ENCODE results near the gene TPD52L2.
"Not testable (repeated sequence)": the region's sequence is repeated elsewhere in the genome, so short reads cannot be mapped to it uniquely, and the experiment has no call there.

TPD52L2 gene

DNA sequence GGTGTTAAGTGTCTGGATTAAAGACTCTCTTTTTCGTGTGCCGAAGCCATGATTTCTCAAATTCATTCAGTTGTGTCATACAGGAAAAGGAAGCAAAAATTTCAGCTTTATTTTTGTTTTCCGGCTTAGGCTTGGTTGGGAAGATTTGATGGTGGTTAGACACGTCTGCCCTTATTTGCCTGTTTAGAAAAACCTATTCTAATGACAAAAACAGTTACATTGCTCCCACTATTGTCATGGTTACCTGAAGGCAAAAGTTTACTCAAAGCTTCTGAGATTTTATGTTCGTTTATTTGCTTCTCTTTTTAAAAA lies 30.8 kb downstream of the TPD52L2 start:
- no peak for DNase-seq (ENCODE audit: low read depth in 2 of 2)

DNA sequence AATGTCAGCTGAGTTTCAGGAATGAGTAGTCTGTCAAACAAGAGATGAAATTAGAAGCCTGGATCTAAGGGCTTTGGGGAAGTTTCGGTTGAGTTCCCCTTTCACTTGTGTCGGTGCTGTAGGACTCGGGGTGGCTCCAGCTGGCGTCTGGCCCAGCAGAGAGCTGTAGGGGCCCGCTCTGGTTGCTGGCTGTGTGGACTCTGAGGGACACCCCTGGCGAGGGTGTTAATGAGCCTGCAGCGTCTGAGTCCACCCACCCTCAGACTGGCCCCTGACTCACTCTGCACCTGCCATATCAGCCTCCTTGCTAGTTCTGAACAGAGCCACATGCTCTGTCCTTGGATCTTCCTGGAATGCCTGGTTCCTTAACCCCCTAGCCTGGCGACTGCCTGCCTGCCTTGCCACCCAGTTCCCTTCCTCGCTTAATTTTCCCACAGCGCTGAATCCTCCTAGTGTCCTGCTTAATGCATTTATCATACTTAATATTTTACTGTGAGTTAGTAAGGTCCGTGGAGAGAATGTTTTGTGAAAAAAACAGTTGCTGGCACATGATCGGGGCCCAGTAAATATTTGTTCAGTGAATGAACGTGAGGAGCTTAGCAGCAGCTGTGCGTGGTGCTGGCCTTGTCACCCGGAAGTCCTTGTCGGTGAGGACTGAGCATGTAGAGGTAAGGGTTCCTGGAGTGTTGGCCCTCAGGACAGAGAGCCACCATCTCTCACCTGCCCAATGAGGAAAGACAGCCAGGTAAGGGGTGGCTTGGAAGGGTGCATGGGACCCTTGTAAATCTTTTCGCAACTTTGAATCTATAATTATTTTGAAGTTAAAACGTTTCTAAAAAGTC lies 31.4 kb downstream of the TPD52L2 start:
- no peak for DNase-seq (ENCODE audit: low read depth in 2 of 2)

DNA sequence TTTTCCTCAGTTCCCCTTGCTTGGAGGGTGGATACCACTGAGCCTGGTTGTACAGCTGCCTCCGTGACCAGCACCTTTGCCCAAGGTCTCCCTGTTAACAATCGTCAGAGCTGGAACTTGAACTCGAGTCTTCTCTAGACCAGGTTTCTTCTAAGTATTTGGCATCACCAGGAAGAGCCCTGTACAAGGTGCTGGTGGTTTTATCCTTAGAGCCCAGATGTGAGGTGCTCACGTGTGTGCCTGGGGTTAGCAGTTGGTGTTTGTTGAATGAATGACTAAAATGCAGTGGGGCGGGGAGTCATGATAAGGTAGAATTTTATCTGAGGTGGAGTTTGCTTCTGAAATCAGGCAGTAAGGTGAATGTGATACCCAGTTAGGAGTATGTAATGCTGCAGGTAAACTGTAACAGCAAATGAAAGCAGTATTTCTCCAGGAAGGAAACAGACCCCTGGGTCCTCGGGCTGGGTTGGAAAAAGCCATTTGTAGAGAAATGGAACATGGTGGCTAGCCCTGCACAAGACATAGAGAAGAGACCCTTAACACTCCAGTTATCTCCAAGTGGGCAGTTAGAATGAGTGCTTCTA lies 33.0 kb downstream of the TPD52L2 start:
- DNase-seq (ENCODE audit: low read depth in 2 of 2) = no peak

DNA sequence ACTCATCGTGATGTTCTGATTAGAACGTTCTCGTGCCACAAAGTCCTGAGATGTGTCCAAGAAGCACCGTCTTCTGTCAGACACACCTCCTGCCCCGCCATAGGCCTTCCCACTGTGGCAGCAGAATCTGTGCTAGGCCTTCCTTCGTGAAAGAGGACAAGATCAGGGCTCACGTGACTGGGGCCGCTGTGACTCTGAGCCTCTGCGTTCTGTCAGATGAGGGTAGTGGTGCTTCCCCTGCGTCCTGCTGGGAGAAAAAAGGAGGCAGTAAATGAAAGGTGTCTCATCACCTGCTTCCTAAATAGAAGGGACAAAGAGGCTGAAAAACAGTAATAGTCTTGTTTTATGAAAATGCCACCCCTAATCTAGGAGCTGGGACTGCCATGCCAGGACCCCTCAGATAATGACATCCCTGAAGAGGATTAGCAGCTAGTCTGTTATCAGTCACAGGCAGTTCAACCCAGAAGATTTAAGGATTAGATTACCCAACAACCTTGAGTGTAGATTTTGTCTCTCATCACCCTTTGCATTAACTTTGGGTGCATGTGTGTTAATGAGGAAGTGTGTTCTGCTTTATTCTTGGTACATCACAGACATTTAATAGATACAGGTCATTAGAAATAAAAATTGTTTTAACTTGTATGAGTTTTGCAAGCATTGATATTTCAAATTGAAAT lies 34.0 kb downstream of the TPD52L2 start:
- no peak for DNase-seq (ENCODE audit: low read depth in 2 of 2)

DNA sequence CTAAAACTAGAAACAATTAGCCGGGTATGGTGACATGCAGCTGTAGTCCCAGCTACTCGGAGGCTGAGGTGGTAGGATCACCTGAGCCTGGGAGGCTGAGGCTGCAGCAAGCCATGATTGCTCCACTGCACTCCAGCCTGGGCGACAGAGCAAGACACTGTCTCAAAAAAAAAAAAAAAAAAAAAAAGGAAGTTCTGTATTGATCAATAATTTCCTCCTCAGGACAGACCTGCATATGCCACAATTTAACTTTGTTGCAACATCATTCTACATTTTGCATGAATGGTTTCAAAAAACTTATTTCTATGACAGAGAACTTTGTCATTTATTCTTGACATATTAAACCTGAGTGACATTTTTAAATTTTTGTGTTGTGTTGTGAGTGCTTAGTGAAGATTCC lies 35.3 kb downstream of the TPD52L2 start:
- DNase-seq (ENCODE audit: low read depth in 2 of 2) = no peak

DNA sequence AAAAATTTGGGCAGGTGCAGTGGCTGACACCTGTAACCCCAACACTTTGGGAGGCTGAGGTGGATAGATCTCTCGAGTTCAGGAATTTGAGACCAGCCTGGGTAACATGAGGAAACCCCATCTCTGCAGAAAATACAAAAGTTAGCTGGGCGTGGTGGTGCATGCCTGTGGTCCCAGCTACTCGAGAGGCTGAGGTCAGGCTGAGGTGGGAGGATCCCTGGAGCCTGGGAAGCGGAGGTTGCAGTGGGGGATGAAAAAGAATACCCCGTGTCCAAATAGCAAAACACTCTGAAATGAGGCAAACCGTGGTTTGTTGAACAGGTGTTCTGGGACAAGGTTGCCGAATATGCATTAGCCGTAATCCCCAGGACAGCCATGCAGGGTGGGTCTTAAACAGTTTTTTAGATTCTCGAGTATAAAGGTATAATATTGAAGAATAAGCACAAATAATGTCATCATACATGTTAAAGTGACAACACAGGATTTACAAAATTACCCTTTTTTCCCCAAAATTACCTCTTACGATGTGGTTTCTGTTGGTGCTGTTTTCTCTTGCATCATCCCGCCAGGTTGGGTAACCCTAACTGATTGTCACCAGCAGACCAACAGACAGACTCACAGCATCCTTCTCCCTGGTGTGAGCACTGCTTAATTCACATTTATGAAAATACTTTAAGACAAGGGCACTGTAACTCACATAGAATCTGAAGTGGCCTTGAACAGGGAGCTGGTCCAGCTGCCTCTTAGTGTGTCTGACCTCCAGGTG lies 38.9 kb downstream of the TPD52L2 start:
- DNase-seq (ENCODE audit: low read depth in 2 of 2) = no peak

DNA sequence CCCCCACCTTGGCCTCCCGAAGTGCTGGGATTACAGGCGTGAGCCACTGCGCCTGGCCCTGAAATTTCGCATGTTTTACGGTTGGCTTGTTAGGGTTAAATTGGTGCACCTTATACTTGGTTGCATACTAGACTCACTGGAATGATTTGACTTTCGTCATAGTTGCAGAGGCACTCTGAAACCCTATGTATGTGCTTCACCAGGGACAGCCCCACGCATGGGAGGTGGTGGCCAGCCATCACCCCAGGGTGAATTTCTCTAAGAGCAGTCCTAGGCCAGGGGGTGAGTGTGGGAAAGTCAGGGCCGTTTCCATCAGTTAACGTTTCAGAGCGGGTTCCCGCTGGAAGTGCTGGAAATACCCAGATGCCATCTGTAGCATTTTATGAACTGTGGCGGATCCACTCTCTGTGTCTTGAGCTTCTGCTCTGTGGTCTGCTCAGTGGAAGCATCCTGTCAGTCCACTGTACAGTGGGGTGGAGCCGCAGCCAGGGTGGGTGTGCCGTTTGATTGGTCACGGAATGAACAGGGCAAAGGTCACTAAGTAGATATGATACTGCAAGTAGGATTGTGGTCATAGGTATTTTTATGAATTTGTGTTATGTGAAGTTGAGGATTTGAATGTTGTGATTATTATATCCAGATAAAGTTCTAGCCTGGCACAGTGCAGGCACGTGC lies 43.1 kb downstream of the TPD52L2 start:
- no peak for DNase-seq (ENCODE audit: low read depth in 2 of 2)

DNA sequence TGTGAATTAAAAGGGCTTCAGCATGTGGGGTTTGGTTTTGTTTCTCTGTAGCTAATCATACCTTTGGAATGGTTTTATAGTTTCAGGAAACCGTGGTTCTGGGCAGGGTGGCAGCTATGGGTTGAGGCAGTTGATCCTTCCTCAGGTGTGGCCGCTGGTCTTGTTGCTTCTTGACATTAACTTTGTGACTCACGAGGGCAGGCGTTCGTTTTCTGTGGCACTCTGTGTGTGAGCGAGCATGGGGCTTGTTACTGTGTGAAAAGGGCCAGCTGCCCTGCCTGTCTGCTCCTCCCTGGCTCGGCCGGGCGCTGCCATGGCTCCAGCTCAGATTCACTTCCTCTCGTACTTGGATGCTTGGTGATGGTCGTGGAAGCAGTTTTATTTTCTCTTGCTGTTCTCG lies 46.1 kb downstream of the TPD52L2 start:
- no peak for DNase-seq (ENCODE audit: low read depth in 2 of 2)

DNA sequence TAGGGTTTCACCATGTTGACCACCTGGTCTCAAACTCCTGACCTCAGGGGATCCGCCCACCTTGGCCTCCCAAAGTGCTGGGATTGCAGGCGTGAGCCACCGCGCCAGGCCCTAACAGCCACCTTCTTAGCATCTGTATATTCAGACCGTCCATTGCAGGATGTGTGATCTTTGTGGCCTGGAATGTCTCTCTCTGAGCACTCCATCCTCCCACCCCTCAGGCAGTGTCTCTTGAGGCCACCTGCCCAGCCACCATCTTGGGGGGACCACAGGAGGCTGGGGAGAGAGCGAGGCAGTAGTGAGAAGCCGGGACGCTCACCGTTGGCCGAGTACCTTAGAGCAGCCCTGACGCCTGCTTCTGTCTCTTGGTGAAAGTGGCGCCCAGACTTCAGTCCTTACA lies 48.7 kb downstream of the TPD52L2 start:
- DNase-seq (ENCODE audit: low read depth in 2 of 2) = no peak

DNA sequence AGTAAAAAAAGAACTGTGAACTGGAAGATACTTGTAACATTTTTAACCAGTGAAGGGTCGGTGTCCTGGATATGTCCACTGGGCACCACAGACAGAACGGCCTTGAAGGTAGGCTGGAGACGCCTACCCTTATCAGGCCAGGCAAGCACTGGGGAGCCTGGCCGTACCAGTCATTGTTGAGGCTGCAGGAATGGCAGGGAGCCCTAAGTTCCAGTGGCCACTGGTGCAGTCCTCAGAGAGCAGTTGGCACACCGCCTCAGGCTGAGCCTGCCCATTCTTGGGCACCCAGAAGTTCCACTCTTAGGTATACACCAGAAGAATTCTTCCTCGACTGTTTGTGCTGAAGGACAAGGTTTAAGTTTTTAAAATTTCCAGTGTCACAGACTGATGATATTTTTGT lies 50.4 kb downstream of the TPD52L2 start:
- DNase-seq (ENCODE audit: low read depth in 2 of 2) = no peak

DNA sequence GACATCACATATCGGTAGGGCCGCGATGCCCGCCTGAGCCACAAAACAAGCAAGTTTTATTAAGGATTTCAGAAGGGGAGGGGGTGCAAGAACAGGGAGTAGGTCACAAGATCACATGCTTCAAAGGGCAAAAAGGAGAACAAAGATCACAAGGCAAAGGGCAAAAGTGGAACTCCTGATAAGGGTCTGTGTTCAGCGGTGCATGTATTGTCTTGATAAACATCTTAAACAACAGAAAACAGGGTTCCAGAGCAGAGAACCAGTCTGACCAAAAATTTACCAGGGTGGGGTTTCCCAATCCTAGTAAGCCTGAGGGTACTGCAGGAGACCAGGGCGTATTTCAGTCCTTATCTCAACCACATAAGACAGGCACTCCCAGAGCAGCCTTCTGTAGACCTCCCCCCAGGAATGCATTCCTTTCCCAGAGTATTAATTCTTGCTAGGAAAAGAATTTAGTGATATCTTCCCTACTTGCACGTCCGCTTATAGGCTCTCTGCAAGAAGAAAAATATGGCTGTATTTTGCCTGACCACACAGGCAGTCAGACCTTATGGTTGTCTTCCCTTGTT lies 51.4 kb downstream of the TPD52L2 start:
- not testable (repeated sequence) for DNase-seq (ENCODE audit: low read depth in 2 of 2)

DNA sequence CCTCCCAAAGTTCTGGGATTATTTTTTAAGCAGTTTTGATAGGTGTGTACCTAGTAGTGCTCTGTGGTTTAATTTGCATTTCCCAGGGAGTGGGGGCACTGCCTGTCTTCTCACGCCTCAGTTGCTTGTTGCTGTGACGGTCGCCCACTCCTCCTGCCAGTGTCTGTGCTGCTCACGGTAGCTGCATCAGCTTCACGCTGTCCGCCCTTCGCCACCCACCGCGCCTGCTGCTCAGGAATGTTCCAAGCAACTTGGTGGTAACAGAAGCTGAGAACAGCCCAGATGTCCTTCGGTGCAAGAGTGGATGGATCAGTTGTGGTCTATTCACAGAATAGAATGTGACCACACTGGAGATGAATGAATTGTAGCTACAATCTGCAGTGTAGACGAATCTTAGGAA lies 52.7 kb downstream of the TPD52L2 start:
- no peak for DNase-seq (ENCODE audit: low read depth in 2 of 2)

DNA sequence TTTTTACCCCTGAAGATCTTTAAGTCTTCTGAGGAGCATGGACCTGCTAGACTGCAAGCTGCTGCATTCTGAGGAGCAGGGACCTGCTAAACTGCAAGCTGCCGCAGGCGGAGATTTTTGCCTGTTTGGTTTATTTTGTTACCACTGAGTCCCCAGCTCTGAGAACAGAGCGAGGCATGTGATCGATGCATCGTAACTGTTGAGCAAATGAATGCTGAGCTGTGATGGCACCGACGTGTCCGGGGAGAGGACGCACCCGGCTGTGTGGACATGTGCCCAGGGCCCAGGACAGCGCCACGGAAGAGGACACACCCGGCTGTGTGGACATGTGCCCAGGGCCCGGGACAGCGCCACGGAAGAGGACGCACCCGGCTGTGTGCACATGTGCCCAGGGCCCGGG lies 54.1 kb downstream of the TPD52L2 start:
- DNase-seq (ENCODE audit: low read depth in 2 of 2) = no peak

DNA sequence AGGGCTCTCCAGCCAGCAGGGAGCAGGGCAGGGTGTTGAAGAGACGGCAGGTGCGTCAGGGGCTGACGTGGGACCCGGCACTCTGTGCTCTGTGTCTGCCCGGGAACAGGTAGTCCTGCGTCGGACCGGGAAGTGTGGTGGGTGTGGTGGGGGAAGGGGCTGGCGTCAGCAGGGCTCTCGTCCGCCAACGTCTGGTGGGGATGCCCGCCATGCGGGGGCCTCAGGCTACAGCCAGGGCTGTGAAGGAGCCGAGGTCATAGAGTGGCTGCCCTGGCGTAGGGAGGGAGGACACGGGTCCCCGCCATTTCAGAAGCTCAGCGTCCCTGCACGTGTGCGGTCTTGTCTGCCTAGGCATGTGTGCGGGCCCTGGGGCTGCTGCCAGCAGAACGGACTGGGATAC lies 55.2 kb downstream of the TPD52L2 start:
- DNase-seq (ENCODE audit: low read depth in 2 of 2) = no peak

DNA sequence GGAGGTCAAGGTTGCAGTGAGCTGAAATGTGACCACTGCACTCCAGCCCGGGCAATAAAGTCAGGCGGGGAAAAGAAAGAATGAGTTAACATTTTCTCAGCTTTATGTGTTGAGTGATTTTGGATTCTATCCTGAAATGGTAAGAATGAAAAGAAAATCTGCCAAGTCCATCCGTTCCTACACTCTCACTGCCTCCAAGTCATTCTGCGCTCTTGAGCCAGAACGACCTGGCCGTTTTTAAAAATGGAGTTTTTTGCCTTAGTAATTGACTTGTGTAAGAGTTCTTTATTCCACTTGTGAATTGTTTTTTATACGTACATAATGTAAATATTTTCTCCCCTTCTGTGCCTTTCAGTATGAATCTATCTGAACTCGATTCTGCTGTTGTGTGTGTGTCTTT lies 58.6 kb downstream of the TPD52L2 start:
- DNase-seq (ENCODE audit: low read depth in 2 of 2) = no peak

DNA sequence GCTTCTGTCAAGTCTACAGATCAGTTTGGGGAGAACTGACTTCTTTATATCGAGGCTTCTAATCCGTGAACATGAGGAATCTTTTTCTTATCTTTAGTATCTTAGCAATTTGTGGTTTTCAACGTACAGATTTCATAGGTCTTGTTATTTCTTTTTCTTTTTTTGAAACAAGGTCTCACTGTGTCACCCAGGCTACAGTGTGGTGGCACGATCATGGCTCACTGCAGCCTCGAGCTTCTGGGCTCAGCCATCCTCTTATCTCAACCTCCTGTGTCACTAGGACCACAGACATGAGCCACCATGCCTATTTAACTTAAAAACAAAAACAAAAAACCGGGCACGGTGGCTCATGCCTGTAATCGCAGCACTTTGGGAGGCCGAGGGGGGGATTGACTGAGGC lies 59.2 kb downstream of the TPD52L2 start:
- DNase-seq (ENCODE audit: low read depth in 2 of 2) = no peak

DNA sequence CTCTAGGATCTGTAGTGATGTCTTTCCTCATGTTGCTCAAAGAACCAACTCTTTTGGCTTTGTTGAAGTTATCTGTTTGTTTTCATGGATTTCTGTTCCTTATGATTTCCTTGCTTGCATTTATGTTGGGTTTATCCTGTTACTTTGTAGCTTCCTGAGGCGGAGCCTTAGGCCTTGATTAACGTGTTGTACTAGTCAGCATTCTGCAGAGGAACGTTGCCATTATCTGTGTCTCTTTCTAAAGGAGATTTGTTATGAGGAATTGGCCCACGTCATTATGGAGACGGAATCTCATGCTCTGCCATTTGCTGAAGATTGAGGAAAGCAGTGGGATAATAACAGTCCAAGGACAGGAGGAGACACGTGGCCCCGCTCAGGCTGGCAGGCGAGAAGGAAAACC lies 61.2 kb downstream of the TPD52L2 start:
- no peak for DNase-seq (ENCODE audit: low read depth in 2 of 2)

DNA sequence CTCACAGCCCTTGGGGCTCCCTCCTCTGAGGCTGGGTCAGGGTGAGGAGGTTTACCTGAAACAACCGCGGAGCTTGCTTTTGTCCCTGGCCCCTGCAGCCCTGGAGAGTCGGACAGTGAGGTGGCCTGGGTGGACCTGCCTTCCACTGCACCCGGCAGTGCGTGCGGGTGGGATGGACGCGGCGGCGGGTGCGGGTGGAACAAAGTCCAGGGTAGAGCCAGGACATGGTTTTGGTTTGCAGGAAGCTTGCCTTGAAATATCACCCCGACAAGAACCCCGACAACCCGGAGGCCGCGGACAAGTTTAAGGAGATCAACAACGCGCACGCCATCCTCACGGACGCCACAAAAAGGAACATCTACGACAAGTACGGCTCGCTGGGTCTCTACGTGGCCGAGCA lies 64.0 kb downstream of the TPD52L2 start:
- DNase-seq (ENCODE audit: low read depth in 2 of 2) = no peak

DNA sequence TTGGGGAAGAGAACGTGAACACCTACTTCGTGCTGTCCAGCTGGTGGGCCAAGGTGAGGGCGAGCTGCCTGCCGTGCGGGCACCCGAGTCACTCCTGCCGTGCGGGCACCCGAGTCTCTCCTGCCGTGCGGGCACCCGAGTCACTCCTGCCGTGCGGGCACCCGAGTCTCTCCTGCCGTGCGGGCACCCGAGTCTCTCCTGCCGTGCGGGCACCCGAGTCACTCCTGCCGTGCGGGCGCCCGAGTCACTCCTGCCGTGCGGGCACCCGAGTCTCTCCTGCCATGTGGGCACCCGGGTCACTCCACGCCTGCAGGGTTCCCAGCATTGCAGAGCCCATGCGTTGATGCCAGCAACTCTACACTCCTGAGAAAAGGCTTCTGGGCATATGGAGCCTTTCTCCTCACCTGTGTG lies 64.4 kb downstream of the TPD52L2 start:
- not testable (repeated sequence) for DNase-seq (ENCODE audit: low read depth in 2 of 2)

DNA sequence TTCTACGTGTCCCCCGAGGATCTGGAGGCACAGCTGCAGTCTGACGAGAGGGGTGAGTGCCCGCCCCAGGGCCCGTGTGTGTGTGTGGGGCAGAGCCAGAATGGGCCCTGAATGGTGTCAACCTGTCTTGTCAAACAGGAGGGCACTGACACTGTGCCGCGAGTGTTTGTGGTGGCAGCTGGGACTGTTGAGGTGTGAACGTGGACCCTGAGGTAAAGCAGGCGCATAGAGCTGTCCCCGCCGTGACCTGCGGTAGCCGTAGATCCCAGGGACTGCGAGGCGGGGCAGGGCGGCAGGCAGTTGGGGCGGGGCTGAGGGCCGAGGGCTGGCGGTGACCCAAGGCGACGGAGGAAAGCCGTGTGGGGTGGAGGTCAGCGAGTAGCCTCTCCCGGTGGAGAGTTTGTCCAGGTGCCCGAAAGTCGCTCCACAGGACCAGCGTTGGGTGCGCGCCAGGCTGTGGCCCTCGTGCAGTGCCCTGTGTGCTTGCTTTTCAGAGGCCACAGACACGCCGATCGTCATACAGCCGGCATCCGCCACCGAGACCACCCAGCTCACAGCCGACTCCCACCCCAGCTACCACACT lies 66.0 kb downstream of the TPD52L2 start:
- no peak for DNase-seq (ENCODE audit: low read depth in 2 of 2)

DNA sequence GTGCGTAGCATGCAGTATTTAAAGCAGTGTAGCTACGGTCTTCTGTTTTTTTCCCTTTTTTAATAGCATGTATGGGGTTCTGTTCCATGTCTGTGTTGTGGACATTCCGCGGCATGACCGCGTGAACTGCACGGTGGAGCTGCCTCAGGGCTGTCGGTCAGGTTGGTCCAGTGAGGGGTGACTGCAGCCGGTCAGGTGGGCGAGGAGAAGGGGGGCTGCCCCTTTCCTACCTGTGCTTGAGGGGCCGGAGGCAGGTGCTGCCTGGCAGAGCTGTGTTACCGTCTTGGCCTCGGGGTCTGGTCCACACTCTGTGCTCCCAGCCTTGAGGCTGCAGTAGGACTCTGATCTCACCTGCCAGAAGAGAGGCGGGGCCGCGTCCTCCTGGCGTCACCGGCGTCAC lies 66.7 kb downstream of the TPD52L2 start:
- no peak for DNase-seq (ENCODE audit: low read depth in 2 of 2)
